TTC549 (cell line): ENCODE results near the gene BIRC2.

Experiments used
- FAIRE-seq: peaks from 2 replicates; lab custom pipeline; 2012; peaks lifted over from hg19 to GRCh38; lab: Jason Lieb, UNC

BIRC2 gene

DNA sequence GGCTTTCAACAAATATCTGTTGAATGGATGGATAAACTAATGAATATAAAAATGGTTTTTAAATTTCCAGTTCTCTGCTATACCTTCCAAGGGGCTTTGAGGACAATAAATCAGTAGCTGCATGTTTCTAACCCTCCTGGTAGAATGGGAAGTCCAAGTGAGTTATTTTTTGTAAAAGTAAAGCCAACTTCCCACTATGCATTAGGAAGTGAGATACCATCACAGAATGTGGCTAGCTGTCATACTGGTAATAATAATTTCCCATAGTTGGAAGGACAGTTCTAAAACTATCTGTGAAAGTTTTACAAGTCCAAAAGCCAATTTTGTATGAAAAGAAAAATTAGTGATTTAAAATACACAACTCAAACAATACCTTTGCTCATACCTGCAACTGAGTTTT is 55.5 kb downstream of the BIRC2 start:
- no peak for FAIRE-seq

DNA sequence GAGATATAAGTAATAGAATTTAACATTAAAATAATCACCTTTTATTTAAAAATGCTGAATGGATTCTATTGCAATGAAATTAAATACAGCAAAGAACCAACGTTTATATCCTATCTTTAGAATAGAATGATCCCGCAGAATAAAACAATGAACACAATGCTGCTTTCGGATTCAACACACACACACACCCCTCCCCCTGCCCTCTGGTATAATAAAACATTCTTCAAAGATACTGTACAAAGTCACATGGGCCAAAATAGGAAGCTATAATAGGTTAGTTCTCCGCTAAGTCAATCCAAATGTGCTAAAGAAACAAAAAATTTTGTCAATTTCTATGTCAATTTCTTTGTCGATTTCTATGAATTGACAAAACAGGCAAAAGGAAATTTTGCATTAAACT is 58.5 kb downstream of the BIRC2 start:
- no peak for FAIRE-seq

DNA sequence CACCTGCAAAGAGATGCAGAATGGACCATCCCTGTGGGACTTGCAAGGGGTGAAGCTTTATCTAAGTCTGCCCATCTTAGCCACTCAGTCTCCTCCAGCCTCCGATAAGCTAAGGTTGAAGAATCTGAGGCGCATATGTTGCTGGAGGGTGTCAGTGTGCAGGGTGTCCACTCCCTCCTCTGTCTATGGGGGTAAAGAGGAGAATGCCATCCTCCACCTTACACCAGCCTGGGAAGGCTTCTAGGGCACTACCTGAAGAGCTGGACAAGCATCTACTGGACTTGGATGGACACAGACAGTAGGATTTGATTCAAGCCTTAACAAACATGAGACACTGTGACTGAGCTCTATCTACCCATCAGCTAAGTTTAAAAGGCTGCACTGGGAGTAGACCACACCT is 59.1 kb downstream of the BIRC2 start:
- no peak for FAIRE-seq

DNA sequence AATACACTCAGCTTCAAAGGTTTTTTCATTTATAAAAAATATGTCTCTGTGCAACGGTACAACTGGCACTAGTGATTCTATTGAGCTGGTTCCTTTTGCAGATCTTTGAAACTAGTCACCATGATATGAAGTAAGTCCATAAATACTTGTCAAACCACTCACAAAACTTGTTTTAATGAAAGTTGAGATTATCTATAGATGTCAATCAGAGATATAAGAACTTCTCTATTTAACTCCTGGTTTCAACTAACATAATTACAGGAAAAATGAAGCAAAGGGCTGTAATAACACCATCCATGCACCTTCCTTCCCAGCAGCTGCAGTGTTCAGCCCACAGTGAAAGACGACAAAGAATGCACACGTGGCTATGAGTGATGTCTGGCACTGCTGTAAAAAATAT is 60.9 kb downstream of the BIRC2 start:
- no peak for FAIRE-seq

DNA sequence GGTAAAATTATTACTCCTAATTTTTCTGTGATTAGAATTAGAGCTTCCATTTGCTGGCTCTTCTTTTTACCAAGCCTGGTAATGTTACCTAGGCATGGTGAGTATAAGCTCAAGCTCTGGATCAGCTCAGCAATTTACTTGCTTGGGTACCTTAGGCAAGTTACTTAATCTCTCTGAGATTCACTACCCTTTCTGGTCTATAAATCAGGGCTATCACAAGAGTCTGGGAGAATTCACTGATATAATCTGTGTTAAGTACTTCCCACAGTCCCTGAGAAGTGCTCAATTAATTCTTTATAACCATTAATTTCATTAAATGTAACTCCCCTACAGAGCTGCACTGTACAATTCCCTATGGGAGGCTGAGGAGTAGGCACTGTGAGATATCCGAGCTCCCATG is 61.3 kb downstream of the BIRC2 start:
- no peak for FAIRE-seq

DNA sequence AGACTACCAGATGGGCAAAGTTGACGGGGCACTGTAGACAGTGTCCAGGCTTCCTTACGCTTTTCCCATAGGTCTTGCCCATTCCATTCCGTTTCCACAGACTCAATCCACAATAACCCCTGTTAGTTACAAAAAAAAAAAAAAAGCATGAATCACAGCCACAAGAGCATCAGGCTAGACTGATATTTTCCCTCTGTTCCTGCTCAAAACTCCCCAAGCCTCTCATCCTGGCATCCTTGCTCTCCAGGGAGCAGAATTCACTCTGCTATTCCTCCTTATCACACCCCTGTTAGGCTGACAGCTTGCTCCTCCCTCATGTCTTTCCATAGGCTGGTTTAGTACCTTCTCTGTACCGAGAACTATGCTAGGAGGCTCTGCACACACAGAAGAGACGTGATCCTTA is 63.4 kb downstream of the BIRC2 start:
- FAIRE-seq, result no peak

DNA sequence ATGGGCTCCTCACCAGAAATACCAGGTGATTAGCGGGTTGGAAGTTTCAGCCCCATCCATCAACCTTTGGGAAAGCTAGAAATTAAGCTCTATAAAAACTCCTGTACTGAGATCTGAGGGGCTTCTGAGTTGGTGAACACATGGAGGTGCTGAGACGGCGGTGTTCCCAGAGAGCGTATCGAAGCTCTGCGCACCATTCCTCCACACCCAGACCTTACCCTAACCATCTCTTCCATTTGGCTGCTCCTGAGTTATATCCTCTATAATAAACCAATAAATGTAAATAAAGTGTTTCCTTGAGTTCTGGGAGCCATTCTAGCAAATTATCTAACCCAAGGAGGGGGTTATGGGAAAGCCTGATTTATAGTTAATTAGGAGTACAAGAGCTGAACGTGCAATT is 64.1 kb downstream of the BIRC2 start:
- FAIRE-seq, result no peak

DNA sequence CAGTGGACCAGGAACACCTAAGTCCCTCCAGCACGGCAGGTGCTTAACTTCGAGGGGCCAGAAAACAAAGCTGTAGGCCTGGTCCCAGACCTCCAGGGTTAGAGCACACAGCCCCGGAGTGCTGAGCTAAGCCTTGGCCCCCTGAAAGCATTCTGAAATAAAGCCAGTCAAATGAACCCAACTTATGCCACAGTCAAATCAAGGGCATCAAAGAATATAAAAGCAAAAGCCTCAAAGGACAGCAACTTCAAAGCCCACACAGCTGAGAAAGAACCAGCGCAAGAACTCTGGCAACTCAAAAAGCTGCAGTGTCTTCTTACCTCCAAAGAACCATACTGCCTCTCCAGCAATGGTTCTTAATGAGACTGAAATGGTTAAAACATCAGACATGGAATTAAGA is 66.5 kb downstream of the BIRC2 start:
- no peak for FAIRE-seq

DNA sequence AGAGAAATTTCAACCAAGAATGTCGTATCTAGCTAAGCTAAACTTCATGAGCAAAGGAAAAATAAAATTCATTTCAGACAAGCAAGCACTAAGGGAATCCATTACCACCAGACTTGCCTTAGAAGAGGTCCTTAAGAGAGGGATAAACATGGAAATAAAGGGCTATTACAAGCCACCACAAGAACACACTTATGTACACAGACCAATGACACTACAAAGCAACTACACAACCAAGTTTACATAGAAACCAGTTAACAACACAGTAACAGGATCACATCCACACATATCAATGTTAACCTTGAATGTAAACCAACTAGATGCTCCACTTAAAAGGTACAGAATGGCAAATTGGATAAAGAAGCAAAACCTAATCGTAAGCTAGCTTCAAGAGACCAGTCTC is 67.5 kb downstream of the BIRC2 start:
- no peak for FAIRE-seq

DNA sequence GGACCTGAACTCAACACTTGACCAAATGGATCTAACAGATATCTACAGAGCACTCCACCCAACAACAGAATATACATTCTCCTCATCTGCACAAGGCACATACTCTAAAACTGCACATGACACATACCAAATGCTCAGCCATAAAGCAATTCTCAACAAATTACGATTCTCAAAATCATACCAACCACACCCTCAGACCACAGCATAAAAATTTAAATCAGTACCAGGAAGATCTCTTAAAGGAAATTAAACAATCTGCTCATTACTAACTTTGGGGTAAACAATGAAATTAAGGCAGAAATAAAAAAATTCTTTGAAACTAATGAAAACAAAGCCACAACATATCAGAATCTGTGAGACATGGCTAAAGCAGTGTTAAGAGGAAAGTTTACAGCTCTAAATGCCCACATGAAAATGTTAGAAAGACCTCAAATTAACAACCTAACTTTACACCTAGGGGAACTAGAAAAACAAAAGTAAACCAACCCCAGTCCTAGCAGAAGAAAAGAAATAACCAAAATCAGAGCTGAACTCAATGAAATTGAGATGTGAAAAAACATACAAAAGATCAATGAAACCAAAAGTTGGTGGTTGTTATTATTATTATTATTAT is 68.4 kb downstream of the BIRC2 start:
- FAIRE-seq, result no peak

DNA sequence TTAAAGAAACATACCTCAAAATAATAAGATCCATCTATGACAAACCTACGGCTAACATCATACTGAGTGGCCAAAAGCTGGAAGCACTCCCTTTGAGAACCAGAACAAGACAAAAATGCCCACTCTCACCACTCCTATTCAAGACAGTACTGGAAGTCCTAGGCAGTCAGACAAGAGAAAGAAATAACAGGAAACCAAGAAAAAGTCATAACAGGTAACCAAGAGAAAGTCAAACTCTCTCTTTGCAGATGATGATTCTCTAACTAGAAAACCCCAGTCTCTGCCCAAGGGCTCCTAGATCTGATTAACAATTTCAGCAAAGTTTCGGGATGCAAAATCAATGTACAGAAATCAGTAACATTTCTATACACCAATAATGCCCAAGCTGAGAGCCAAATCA is 70.0 kb downstream of the BIRC2 start:
- FAIRE-seq, result no peak

DNA sequence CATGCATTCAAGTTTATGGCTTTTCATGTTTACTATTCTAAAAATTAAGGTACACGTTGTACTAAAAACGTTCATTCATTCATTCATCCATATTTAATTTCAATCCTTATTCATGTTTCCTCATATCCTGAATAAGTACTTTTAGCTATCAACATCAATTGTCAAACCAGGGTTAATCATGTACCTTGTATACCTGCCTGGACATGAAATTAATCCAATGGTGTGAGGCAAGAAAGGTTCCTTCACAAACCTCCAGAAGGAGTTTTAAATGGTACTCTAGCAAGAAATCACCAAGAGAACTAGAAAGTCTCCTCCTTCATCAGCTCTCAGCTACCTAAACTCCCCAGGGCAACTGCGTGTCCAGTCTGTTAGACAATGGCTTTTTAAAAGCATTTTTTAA is 72.2 kb downstream of the BIRC2 start:
- no peak for FAIRE-seq

DNA sequence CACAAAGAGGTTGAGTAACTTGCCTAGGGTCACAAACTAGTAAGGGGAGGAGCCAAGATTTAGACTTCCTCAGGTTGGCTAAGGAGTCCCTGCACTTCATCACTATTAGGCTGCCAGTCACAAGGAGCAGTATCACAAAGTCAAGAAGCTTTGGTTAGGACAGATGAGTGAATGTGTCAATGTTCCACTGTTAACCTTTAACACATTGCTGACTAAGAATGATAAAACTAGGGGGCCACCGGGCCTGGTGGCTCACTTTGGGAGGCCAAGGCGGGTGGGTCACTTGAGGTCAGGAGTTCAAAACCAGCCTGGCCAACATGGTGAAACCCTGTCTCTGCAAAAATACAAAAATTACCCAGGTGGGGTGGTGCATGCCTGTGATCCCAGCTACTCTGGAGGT is 73.5 kb downstream of the BIRC2 start:
- no peak for FAIRE-seq

DNA sequence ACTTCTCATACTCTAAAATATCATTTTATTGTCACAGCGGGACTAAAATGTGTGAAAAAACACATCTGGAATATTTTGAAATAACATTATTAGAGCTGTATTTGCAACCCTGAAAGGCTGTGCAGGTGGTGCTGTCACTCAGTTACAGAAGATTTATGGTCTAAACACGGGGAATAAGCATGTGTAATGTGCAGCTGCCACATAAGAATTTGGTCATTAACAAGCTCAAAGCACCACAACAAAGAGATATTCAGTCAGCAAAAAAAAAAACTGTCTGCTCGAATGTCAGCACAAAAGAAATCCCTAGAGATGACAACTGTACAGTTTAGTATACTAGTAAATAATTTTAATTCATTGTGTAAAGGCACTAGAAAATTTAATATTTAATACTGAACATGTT is 74.2 kb downstream of the BIRC2 start:
- no peak for FAIRE-seq

DNA sequence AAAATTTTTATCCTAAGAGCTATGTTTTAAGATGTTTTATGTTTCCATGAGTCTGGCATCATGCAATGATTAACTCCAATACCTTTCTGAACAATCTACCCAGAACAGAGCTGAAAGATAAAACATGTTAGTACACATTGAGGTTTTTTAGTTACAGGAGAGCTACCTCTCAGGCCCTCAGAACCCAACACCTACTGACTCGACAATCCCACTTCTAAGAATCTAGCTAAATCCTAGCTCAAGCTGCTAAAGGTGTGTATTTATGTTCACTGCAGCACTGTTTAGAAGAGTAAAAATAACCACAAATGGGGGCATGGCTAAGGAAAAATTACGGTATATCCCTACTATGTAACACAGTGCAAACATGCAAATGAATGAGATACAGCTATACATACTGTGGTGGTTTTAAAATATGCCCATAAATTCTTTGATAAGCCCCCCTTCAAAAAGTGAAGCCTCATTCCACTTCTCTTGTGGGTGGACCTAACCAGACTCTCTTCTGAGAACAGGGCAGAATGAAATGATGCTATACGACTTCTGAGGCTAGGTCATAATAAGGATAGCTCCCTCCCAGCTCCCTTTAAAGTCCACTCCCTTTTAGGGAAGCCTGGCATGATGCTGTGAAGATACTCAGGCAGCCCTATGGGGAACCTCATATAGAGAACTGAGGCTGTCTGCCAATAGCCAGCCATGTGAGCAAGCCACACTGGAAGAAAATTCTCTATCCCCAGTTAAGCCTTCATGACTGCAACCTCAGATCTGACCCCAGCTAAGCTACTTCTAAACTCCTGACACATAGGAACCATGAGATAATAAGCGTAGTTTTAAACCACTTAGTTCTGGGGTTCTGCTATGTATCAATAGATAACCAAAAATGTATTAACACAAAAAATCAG is 76.1 kb downstream of the BIRC2 start:
- FAIRE-seq, result no peak

DNA sequence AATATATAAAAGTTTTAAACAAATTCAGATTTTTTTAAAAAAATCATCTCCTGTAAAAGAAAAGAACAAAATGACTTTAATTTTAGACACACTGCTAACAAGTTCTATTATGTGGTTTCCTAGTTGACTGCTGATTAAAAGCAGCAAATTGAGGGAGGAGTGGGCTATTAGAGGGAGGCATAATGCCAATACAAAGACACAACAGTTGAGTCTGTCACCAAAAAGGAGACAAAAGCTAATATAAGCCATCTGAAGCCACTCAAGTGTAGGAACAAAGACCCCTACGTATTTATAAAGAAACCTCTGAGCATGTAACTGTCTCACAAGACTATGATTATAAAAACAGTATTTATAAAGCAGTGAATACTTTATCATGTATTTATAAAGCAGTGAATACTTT is 76.9 kb downstream of the BIRC2 start:
- FAIRE-seq, result no peak

DNA sequence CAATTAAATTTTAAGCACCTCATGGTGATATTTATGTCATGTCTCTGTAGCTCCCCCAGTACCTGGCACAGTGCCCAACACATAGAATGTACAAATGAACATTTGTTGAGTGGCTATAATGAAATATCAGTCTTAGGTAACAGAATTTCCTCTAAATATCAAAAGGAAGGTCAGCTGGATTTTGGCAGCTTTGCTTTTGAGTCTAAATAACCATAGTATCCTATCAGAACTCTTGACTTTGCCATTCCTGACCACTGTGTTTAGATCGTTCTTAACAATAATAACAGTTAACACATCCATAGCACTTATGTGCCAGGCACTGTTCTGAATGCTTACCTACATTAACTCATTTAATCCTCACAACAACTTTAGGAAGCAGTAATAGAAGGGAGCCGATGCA is 79.0 kb downstream of the BIRC2 start:
- no peak for FAIRE-seq

DNA sequence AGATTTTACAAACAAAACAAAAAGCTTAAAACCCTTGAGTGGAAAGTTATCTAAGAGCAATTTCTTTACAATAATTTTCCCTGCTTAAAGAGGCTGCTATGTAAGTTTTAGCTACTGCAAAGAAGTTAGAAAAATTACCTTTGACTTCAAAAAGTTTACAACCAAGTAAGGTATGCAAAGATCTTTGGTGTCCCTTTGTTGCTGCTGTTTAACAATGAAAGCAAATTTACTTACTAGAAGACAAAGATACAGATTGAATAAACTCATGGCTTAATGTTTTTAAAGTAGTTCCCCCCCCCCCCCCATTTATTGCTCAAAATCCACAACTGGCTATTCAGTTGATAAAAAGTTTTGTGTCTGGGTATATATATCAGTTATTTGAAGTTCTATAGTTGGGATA is 79.6 kb downstream of the BIRC2 start:
- no peak for FAIRE-seq

DNA sequence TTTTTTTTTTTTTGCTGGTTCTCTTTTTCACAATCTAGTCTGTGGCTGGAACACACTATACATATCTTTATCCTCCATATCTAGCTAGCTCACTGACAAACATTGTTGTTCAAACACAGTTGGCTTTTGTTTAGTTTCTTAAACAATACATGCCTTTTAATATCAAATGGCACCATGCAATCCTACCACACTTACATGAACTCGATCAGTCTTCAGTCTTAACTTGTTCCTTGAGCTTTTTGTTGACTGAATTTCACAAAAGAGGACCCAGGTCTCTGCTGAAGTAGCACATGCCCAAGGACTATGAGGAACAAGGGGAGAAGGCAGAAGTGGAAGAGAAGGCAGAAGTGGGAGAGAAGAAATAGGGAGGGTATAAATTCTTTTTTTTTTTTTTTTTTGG is 80.1 kb downstream of the BIRC2 start:
- FAIRE-seq, result no peak
